Measurements from ENCODE around the gene MEGF11. TPM values are rescaled to one million over a fixed set of nuclear protein-coding genes. Genes with fewer than 3 reads are reported as not detected.

Gene MEGF11
- polyA plus RNA-seq, 4 donors = 2.1 to 3.0 (median 3.0) TPM

- no peak for DNase-seq (ENCODE audit: low read depth in 4 of 4, low spot score in 2 of 4)
These were observed 293.0 kb downstream of the MEGF11 start for GRCh38 chr15:65960586-65960985.

- no peak for DNase-seq (ENCODE audit: low read depth in 4 of 4, low spot score in 2 of 4)
These were observed 294.7 kb downstream of the MEGF11 start for GRCh38 chr15:65958835-65959234.

GRCh38 chr15:65957451-65957850, 296.1 kb downstream of the MEGF11 start:
- DNase-seq (ENCODE audit: low read depth in 4 of 4, low spot score in 2 of 4) = no peak

GRCh38 chr15:65956899-65957298, 296.7 kb downstream of the MEGF11 start:
- no peak for DNase-seq (ENCODE audit: low read depth in 4 of 4, low spot score in 2 of 4)

- DNase-seq (ENCODE audit: low read depth in 4 of 4, low spot score in 2 of 4) = no peak
These were observed 297.2 kb downstream of the MEGF11 start for GRCh38 chr15:65956307-65956706.

GRCh38 chr15:65954289-65954741, 299.2 kb downstream of the MEGF11 start:
- DNase-seq (ENCODE audit: low read depth in 4 of 4, low spot score in 2 of 4) = no peak

GRCh38 chr15:65953622-65954021, 299.9 kb downstream of the MEGF11 start:
- no peak for DNase-seq (ENCODE audit: low read depth in 4 of 4, low spot score in 2 of 4)

GRCh38 chr15:65952391-65953053, 301.0 kb downstream of the MEGF11 start:
- DNase-seq (ENCODE audit: low read depth in 4 of 4, low spot score in 2 of 4) = peak; percentile 46 to 76 (median 52)

- DNase-seq (ENCODE audit: low read depth in 4 of 4, low spot score in 2 of 4) = no peak
These were observed 302.5 kb downstream of the MEGF11 start for GRCh38 chr15:65951007-65951406.

GRCh38 chr15:65949491-65949890, 304.1 kb downstream of the MEGF11 start:
- DNase-seq (ENCODE audit: low read depth in 4 of 4, low spot score in 2 of 4) = no peak

GRCh38 chr15:65949011-65949410, 304.5 kb downstream of the MEGF11 start:
- no peak for DNase-seq (ENCODE audit: low read depth in 4 of 4, low spot score in 2 of 4)

GRCh38 chr15:65948383-65948782, 305.2 kb downstream of the MEGF11 start:
- DNase-seq (ENCODE audit: low read depth in 4 of 4, low spot score in 2 of 4) = no peak

GRCh38 chr15:65947041-65947440, 306.5 kb downstream of the MEGF11 start:
- DNase-seq (ENCODE audit: low read depth in 4 of 4, low spot score in 2 of 4) = no peak

- DNase-seq (ENCODE audit: low read depth in 4 of 4, low spot score in 2 of 4) = no peak
These were observed 307.9 kb downstream of the MEGF11 start for GRCh38 chr15:65945616-65946015.

GRCh38 chr15:65944404-65944803, 309.1 kb downstream of the MEGF11 start:
- no peak for DNase-seq (ENCODE audit: low read depth in 4 of 4, low spot score in 2 of 4)

GRCh38 chr15:65942436-65942835, 311.1 kb downstream of the MEGF11 start:
- DNase-seq (ENCODE audit: low read depth in 4 of 4, low spot score in 2 of 4) = no peak

- no peak for DNase-seq (ENCODE audit: low read depth in 4 of 4, low spot score in 2 of 4)
These were observed 313.0 kb downstream of the MEGF11 start for GRCh38 chr15:65940618-65940909.

- DNase-seq (ENCODE audit: low read depth in 4 of 4, low spot score in 2 of 4) = no peak
These were observed 313.5 kb downstream of the MEGF11 start for GRCh38 chr15:65939901-65940617.

GRCh38 chr15:65938604-65939003, 314.9 kb downstream of the MEGF11 start:
- no peak for DNase-seq (ENCODE audit: low read depth in 4 of 4, low spot score in 2 of 4)

GRCh38 chr15:65937476-65937875, 316.1 kb downstream of the MEGF11 start:
- DNase-seq (ENCODE audit: low read depth in 4 of 4, low spot score in 2 of 4) = no peak

GRCh38 chr15:65937054-65937453, 316.5 kb downstream of the MEGF11 start:
- no peak for DNase-seq (ENCODE audit: low read depth in 4 of 4, low spot score in 2 of 4)

- DNase-seq (ENCODE audit: low read depth in 4 of 4, low spot score in 2 of 4) = no peak
These were observed 317.3 kb downstream of the MEGF11 start for GRCh38 chr15:65936282-65936681.

Data from left renal cortex interstitium (tissue), 4 donors.